NCI-H2107 treated with DMSO at 0.1 percent for 48 hours (cell line): ENCODE data around the gene DOC2B.
"Not testable (repeated sequence)": the region's sequence is repeated elsewhere in the genome, so short reads cannot be mapped to it uniquely, and the experiment has no call there.

Experiments
- DNase-seq: peaks from one replicate; lab custom pipeline; 2025; ENCODE audit not compliant: unreplicated experiment; lab: John Stamatoyannopoulos, UW

DOC2B gene

GRCh38 chr17:146983-147761, 34.3 kb downstream of the DOC2B start:
- no peak for DNase-seq

- no peak for DNase-seq
Measured at GRCh38 chr17:146546-146945, 34.9 kb downstream of the DOC2B start.

GRCh38 chr17:145671-146541, 35.5 kb downstream of the DOC2B start:
- no peak for DNase-seq

- DNase-seq, result no peak
Measured at GRCh38 chr17:144936-145670, 36.3 kb downstream of the DOC2B start.

GRCh38 chr17:143785-144281, 37.6 kb downstream of the DOC2B start:
- peak; percentile 19 for DNase-seq

GRCh38 chr17:142876-143784, 38.3 kb downstream of the DOC2B start:
- DNase-seq, result no peak

- no peak for DNase-seq
Measured at GRCh38 chr17:142102-142661, 39.3 kb downstream of the DOC2B start.

- DNase-seq, result not testable (repeated sequence)
Measured at GRCh38 chr17:139401-140205, 41.8 kb downstream of the DOC2B start.

GRCh38 chr17:137166-137807, 44.2 kb downstream of the DOC2B start, which contains the start of gene SCGB1C2:
Gene SCGB1C2 (plus strand): TSS chr17:137569. CDS start chr17:137591, 22 bp downstream.
- DNase-seq, result not testable (repeated sequence)

GRCh38 chr17:136531-136930, 44.9 kb downstream of the DOC2B start:
- DNase-seq, result not testable (repeated sequence)

GRCh38 chr17:135895-136294, 45.6 kb downstream of the DOC2B start:
- not testable (repeated sequence) for DNase-seq

- not testable (repeated sequence) for DNase-seq
Measured at GRCh38 chr17:135022-135421, 46.4 kb downstream of the DOC2B start.

GRCh38 chr17:134332-134785, 47.1 kb downstream of the DOC2B start:
- DNase-seq, result not testable (repeated sequence)

GRCh38 chr17:133932-134331, 47.5 kb downstream of the DOC2B start:
- DNase-seq, result not testable (repeated sequence)

- DNase-seq, result not testable (repeated sequence)
Measured at GRCh38 chr17:118339-118917, 63.0 kb downstream of the DOC2B start.

GRCh38 chr17:113111-113510, 68.3 kb downstream of the DOC2B start:
- DNase-seq, result not testable (repeated sequence)
